Testis (tissue), 3 donors: ENCODE measurements around the gene NIN. TPM values are rescaled to one million over a fixed set of nuclear protein-coding genes. Genes with fewer than 3 reads are reported as not detected.

Source experiments
- DNase-seq: peaks from one replicate; pipeline ENCODE4 v3.0.0-alpha.2; 2019
- H3K27ac ChIP-seq, 2 donors: fragments of 200-600 bp; sonication (generic); one replicate each; pipeline ENCODE4 v1.5.1; 2019
- H3K27me3 ChIP-seq: fragments of 200-600 bp; sonication (generic); one replicate; pipeline ENCODE4 v1.5.1; 2019
- H3K36me3 ChIP-seq: fragments of 200-600 bp; sonication (generic); one replicate; pipeline ENCODE4 v1.5.1; 2017; ENCODE audit warnings: low read depth; ENCODE audit errors: missing control alignments
- H3K4me1 ChIP-seq: fragments of 200-600 bp; sonication (generic); one replicate; pipeline ENCODE4 v1.5.1; 2019
- H3K4me3 ChIP-seq, 2 donors: fragments of 200-600 bp; sonication (generic); one replicate each; pipeline ENCODE4 v1.5.1; 2017 to 2019
- H3K9me3 ChIP-seq: fragments of 200-600 bp; sonication (generic); one replicate; pipeline ENCODE4 v1.5.1; 2017
- CTCF ChIP-seq, 3 experiments: fragments of 450-650 bp in 2 of 3; fragments of 200-600 bp in 1 of 3; sonication (generic) in 1 of 3; IDR thresholded peaks; one replicate each; pipeline ENCODE4 v1.5.1; 2016 to 2019; ENCODE audit warnings: antibody characterized with exemption in 3 of 3, mild to moderate bottlenecking in 2 of 3, moderate library complexity in 1 of 3
- POLR2A ChIP-seq: fragments of 450-650 bp; IDR thresholded peaks from one replicate; pipeline ENCODE4 v1.6.1; 2017; ENCODE audit warnings: antibody characterized with exemption, mild to moderate bottlenecking, moderate library complexity
- WGBS, 2 donors: methylation state at CpG; one replicate each; pipeline ENCODE4 v1.1.5; 2018; 5-methylcytosine and 5-hydroxymethylcytosine counted together
- intact Hi-C: fragments of 100-400 bp; cut with DNase I; formaldehyde crosslinking; loops from one replicate; pipeline ENCODE4 v1.15.1; 2023; ENCODE audit warnings: low total_unique reads
- polyA plus RNA-seq: library from polyadenylated mRNA; stranded (reverse); fragments of 350-450 nt; fragmentation: Illumina TruSeq; extraction: RNeasy Lipid Tissue Mini Kit (QIAGEN cat#74804); gene quantifications from one replicate; pipeline ENCODE4 v1.2.3, GENCODE V29; 2014; ENCODE audit warnings: low read depth, low replicate concordance; ENCODE audit not compliant: insufficient read depth
- total RNA-seq, 2 donors: library from RNA; depleted of rRNA; stranded (reverse); fragments of >200 nt; gene quantifications; one replicate each; pipeline ENCODE4 v1.2.3, GENCODE V29; 2016

NIN gene
- total and polyA plus RNA-seq, 3 donors from 2014 or later: 4.4 to 16.5 (median 9.3) TPM

- Histone ChIP-seq H3K4me3 (no peak overlapping the region), H3K27me3 (no peaks in the 10 kb centered on the region), H3K4me1 (no peaks in the 10 kb centered on the region), H3K36me3 (no peaks in the 10 kb centered on the region), H3K9me3 (no peaks in the 10 kb centered on the region), H3K27ac (no peak overlapping the region)
- no peak for DNase-seq
- WGBS, 2 donors: 85 to 89% methylated on average over 8 of the region's 8 CpGs
- TF ChIP-seq POLR2A: no peak
- no peak for TF ChIP-seq CTCF (IDR thresholded peaks at IDR 0.05)
- intact Hi-C loops: no loop called here
Measured at GRCh38 chr14:50794068-50794645, 36.8 kb downstream of the NIN start.

GRCh38 chr14:50792634-50793068 is 38.3 kb downstream of the NIN start:
- DNase-seq: no peak
- Histone ChIP-seq H3K36me3 (no peaks in the 10 kb centered on the region), H3K4me1 (no peaks in the 10 kb centered on the region), H3K9me3 (no peaks in the 10 kb centered on the region), H3K27ac (no peak overlapping the region), H3K27me3 (no peaks in the 10 kb centered on the region), H3K4me3 (no peak overlapping the region)
- WGBS, 2 donors: 83% methylated on average over 13 to 14 of the region's 14 CpGs
- TF ChIP-seq CTCF (IDR thresholded peaks at IDR 0.05): no peak
- no peak for TF ChIP-seq POLR2A
- intact Hi-C loops: no loop called here

GRCh38 chr14:50792051-50792477 is 38.9 kb downstream of the NIN start:
- no peaks in the 10 kb centered on the region for H3K4me1 ChIP-seq
- TF ChIP-seq CTCF (IDR thresholded peaks at IDR 0.05): no peak
- H3K27ac ChIP-seq: no peak overlapping the region
- no peaks in the 10 kb centered on the region for H3K36me3 ChIP-seq
- no peak overlapping the region for H3K4me3 ChIP-seq
- no peaks in the 10 kb centered on the region for H3K9me3 ChIP-seq
- no peaks in the 10 kb centered on the region for H3K27me3 ChIP-seq
- WGBS, 2 donors: 61 to 78% methylated on average over 6 of the region's 6 CpGs
- no peak for DNase-seq
- intact Hi-C loops: no loop called here

GRCh38 chr14:50791201-50791600 is 39.8 kb downstream of the NIN start:
- H3K36me3 ChIP-seq: no peaks in the 10 kb centered on the region
- TF ChIP-seq POLR2A: no peak
- TF ChIP-seq CTCF (IDR thresholded peaks at IDR 0.05): no peak
- intact Hi-C loops: no loop called here
- H3K27ac ChIP-seq: no peak overlapping the region
- DNase-seq: no peak
- no peak overlapping the region for H3K4me3 ChIP-seq
- H3K9me3 ChIP-seq: no peaks in the 10 kb centered on the region
- whole genome bisulfite sequencing, 2 donors: 93 to 96% methylated on average over 3 of the region's 3 CpGs
- H3K4me1 ChIP-seq: no peaks in the 10 kb centered on the region
- H3K27me3 ChIP-seq: no peaks in the 10 kb centered on the region

GRCh38 chr14:50790589-50790988 is 40.4 kb downstream of the NIN start:
- no peaks in the 10 kb centered on the region for H3K36me3 ChIP-seq
- H3K9me3 ChIP-seq: no peaks in the 10 kb centered on the region
- TF ChIP-seq POLR2A (no peak), CTCF (IDR thresholded peaks at IDR 0.05) (no peak)
- WGBS, 2 donors: 86 to 95% methylated on average over 2 of the region's 2 CpGs
- H3K27ac ChIP-seq: no peak overlapping the region
- intact Hi-C loops: no loop called here
- no peaks in the 10 kb centered on the region for H3K4me1 ChIP-seq
- H3K4me3 ChIP-seq: no peak overlapping the region
- DNase-seq: no peak
- H3K27me3 ChIP-seq: no peaks in the 10 kb centered on the region
